ENCODE results near the gene PSMD6.

PSMD6 gene

GRCh38 chr3:64031540-64032508 lies 8.5 kb upstream of the PSMD6 start:
- no peak for TF ChIP-seq CTCF (IDR thresholded peaks at IDR 0.05; ENCODE audit: insufficient read depth, low read length, missing control alignments)
- ChIA-PET CTCF (interaction anchor here (0.6 to 15.0 kb wide), 42 partner anchors 7 to 455 kb away, joined by 3 to 323 read pairs (median 4); partner anchors contain the start of genes PRICKLE2 and PSMD6), POLR2A (no interaction called here)
- no peak for DNase-seq (ENCODE audit: low read depth, low spot score)
- H3K4me3 ChIP-seq (ENCODE audit: low read depth, low read length) = no peak overlapping the region

- CTCF ChIA-PET = interaction anchor here (0.6 to 15.0 kb wide), 67 partner anchors 8 to 471 kb away, joined by 3 to 323 read pairs (median 4); partner anchors contain the start of gene PRICKLE2
- POLR2A ChIA-PET = no interaction called here
- peak; percentile 85 for TF ChIP-seq CTCF (IDR thresholded peaks at IDR 0.05; ENCODE audit: insufficient read depth, low read length, missing control alignments)
- no peak for DNase-seq (ENCODE audit: low read depth, low spot score)
- peak overlapping the region; percentile 34 for H3K4me3 ChIP-seq (ENCODE audit: low read depth, low read length)
Measured at GRCh38 chr3:64030741-64031140, 7.4 kb upstream of the PSMD6 start.

- H3K4me3 ChIP-seq (ENCODE audit: low read depth, low read length) = no peak overlapping the region
Measured at GRCh38 chr3:64029287-64029686, 6.0 kb upstream of the PSMD6 start.

GRCh38 chr3:64028754-64029153 lies 5.5 kb upstream of the PSMD6 start:
- ChIA-PET POLR2A (no interaction called here), CTCF (interaction anchor here (2.9 to 15.0 kb wide), 4 partner anchors 10 to 458 kb away, joined by 14 to 323 read pairs (median 33); no protein-coding TSS in a partner anchor)
- no peak overlapping the region for H3K4me3 ChIP-seq (ENCODE audit: low read depth, low read length)
- no peak for TF ChIP-seq CTCF (IDR thresholded peaks at IDR 0.05; ENCODE audit: insufficient read depth, low read length, missing control alignments)
- DNase-seq (ENCODE audit: low read depth, low spot score) = no peak

More at GRCh38 chr3:64029287-64029686, 6.0 kb upstream of the PSMD6 start:
- no peak for TF ChIP-seq CTCF (IDR thresholded peaks at IDR 0.05; ENCODE audit: insufficient read depth, low read length, missing control alignments)
- ChIA-PET POLR2A (no interaction called here), CTCF (interaction anchor here (1.2 to 15.0 kb wide), 16 partner anchors 9 to 472 kb away, joined by 3 to 323 read pairs (median 8); partner anchors contain the start of gene PRICKLE2)
- DNase-seq (ENCODE audit: low read depth, low spot score) = no peak

- POLR2A ChIA-PET = no interaction called here
- DNase-seq (ENCODE audit: low read depth, low spot score) = no peak
- no peak overlapping the region for H3K4me3 ChIP-seq (ENCODE audit: low read depth, low read length)
- CTCF ChIA-PET = interaction anchor here (0.7 to 15.0 kb wide), 9 partner anchors 12 to 459 kb away, joined by 3 to 323 read pairs (median 5); no protein-coding TSS in a partner anchor
- no peak for TF ChIP-seq CTCF (IDR thresholded peaks at IDR 0.05; ENCODE audit: insufficient read depth, low read length, missing control alignments)
Measured at GRCh38 chr3:64027658-64028057, 4.4 kb upstream of the PSMD6 start.

- TF ChIP-seq CTCF (IDR thresholded peaks at IDR 0.05; ENCODE audit: insufficient read depth, low read length, missing control alignments) = no peak
- no peak overlapping the region for H3K4me3 ChIP-seq (ENCODE audit: low read depth, low read length)
- no peak for DNase-seq (ENCODE audit: low read depth, low spot score)
- ChIA-PET CTCF (interaction anchor here (1.3 to 15.0 kb wide), 7 partner anchors 13 to 460 kb away, joined by 3 to 323 read pairs (median 12); partner anchors contain the start of gene PRICKLE2), POLR2A (no interaction called here)
Measured at GRCh38 chr3:64026346-64026745, 3.1 kb upstream of the PSMD6 start.
